GM23338 (cell line): Measurements from ENCODE around the gene ATAD2B. TPM values are rescaled to one million over a fixed set of nuclear protein-coding genes. Genes with fewer than 3 reads are reported as not detected.

Experiments used
- ATAC-seq: fragments of 200-7000 bp; cut with Tn5 transposase; 3 replicates; pipeline ENCODE4 v1.9.1; 2020
- DNase-seq: peaks from one replicate; pipeline ENCODE4 v3.0.0-alpha.2; 2015; ENCODE audit warnings: low spot score
- H2AFZ ChIP-seq: fragments of 200-600 bp; sonication (generic); 2 replicates; pipeline ENCODE4 v1.8.0; 2016; ENCODE audit warnings: antibody characterized with exemption, mild to moderate bottlenecking, moderate library complexity
- H3F3A ChIP-seq: fragments of 200-600 bp; sonication (generic); replicated peaks from 2 replicates; pipeline ENCODE4 v1.8.0; 2017; ENCODE audit warnings: antibody characterized with exemption, mixed run types, low read depth
- H3K27ac ChIP-seq: fragments of 200-600 bp; sonication (generic); 2 replicates; pipeline ENCODE4 v1.6.1; 2016; ENCODE audit warnings: low read depth
- H3K27me3 ChIP-seq: fragments of 200-600 bp; sonication (generic); 2 replicates; pipeline ENCODE4 v1.8.0; 2016; ENCODE audit warnings: mild to moderate bottlenecking, mixed run types, moderate library complexity; ENCODE audit not compliant: insufficient read depth
- H3K36me3 ChIP-seq: fragments of 200-600 bp; sonication (generic); 2 replicates; pipeline ENCODE4 v1.8.0; 2016; ENCODE audit warnings: mild to moderate bottlenecking; ENCODE audit not compliant: insufficient read depth
- H3K4me1 ChIP-seq: fragments of 200-600 bp; sonication (generic); 2 replicates; pipeline ENCODE4 v1.8.0; 2016; ENCODE audit warnings: mild to moderate bottlenecking, moderate library complexity; ENCODE audit not compliant: insufficient read depth
- H3K4me2 ChIP-seq: fragments of 200-600 bp; sonication (generic); 2 replicates; pipeline ENCODE4 v1.7.1; 2017; ENCODE audit warnings: mixed run types
- H3K4me3 ChIP-seq: fragments of 200-600 bp; sonication (generic); 2 replicates; pipeline ENCODE4 v1.6.1; 2016; ENCODE audit warnings: mixed run types
- H3K79me2 ChIP-seq: fragments of 200-600 bp; sonication (generic); replicated peaks from 2 replicates; pipeline ENCODE4 v1.8.0; 2017; ENCODE audit warnings: mild to moderate bottlenecking; ENCODE audit not compliant: insufficient read depth
- H3K9me2 ChIP-seq: fragments of 200-600 bp; sonication (generic); 2 replicates; pipeline ENCODE4 v1.8.0; 2017; ENCODE audit not compliant: insufficient read depth
- H4K20me1 ChIP-seq: fragments of 200-600 bp; sonication (generic); replicated peaks from 2 replicates; pipeline ENCODE4 v1.8.0; 2017; ENCODE audit warnings: mild to moderate bottlenecking; ENCODE audit not compliant: insufficient read depth
- H3K27ac Mint-ChIP-seq: 2 replicates; pipeline ENCODE4 v1.8.0; 2020; ENCODE audit warnings: inconsistent platforms, mild to moderate bottlenecking, moderate library complexity, mixed read lengths
- H3K27me3 Mint-ChIP-seq: 3 replicates; pipeline ENCODE4 v1.8.0; 2022; ENCODE audit warnings: low read depth, mild to moderate bottlenecking, moderate library complexity, mixed read lengths, inconsistent platforms; ENCODE audit not compliant: insufficient read depth, poor library complexity
- H3K36me3 Mint-ChIP-seq: 3 replicates; pipeline ENCODE4 v1.8.0; 2021; ENCODE audit warnings: low read depth, mild to moderate bottlenecking, inconsistent platforms, moderate library complexity, mixed read lengths
- H3K4me1 Mint-ChIP-seq: 3 replicates; pipeline ENCODE4 v1.8.0; 2020; ENCODE audit warnings: mild to moderate bottlenecking, inconsistent platforms, mixed read lengths
- H3K4me3 Mint-ChIP-seq: 3 replicates; pipeline ENCODE4 v1.8.0; 2021; ENCODE audit warnings: moderate library complexity, mild to moderate bottlenecking, inconsistent platforms, mixed read lengths
- H3K9me3 Mint-ChIP-seq: 3 replicates; pipeline ENCODE4 v1.8.0; 2020; ENCODE audit warnings: moderate library complexity, mild to moderate bottlenecking, inconsistent platforms, mixed read lengths
- CREB1 ChIP-seq: fragments of 250-450 bp; sonication (Bioruptor Pico); IDR thresholded peaks from 2 replicates; pipeline ENCODE4 v1.5.0; 2020; ENCODE audit warnings: low read depth, mild to moderate bottlenecking, moderate library complexity
- EZH2 ChIP-seq: fragments of 200-600 bp; sonication (generic); IDR thresholded peaks from one replicate; pipeline ENCODE4 v1.8.0; 2017; ENCODE audit warnings: antibody characterized with exemption, mild to moderate bottlenecking, low read depth; ENCODE audit not compliant: unreplicated experiment
- EZH2phosphoT487 ChIP-seq: fragments of 200-600 bp; sonication (generic); IDR thresholded peaks from one replicate; pipeline ENCODE4 v1.8.1; 2018; ENCODE audit warnings: antibody characterized with exemption; ENCODE audit not compliant: unreplicated experiment
- JUNB ChIP-seq: IDR thresholded peaks from one replicate; pipeline ENCODE4 v1.6.1; 2016; ENCODE audit warnings: antibody characterized with exemption; ENCODE audit not compliant: unreplicated experiment
- NANOG ChIP-seq: IDR thresholded peaks from 2 replicates; pipeline ENCODE4 v1.6.1; 2016; ENCODE audit warnings: antibody characterized with exemption, borderline replicate concordance
- POLR2AphosphoS5 ChIP-seq: IDR thresholded peaks from 2 replicates; pipeline ENCODE4 v1.6.1; 2016; ENCODE audit warnings: antibody characterized with exemption, low read depth
- ZNF331 ChIP-seq: fragments of 250-450 bp; sonication (Bioruptor Pico); IDR thresholded peaks from 2 replicates; pipeline ENCODE4 v1.5.0; 2020; ENCODE audit warnings: low read depth, mild to moderate bottlenecking, moderate library complexity
- polyA plus RNA-seq: library from polyadenylated mRNA; unstranded; fragments of >200 nt; fragmentation: Nextera tagmentation; extraction: Ambion mirVana; gene quantifications from 2 replicates; pipeline ENCODE4 v1.2.1, GENCODE V29; 2016
- total RNA-seq: library from RNA; depleted of rRNA; stranded (reverse); fragments of >200 nt; shearing (Covaris generic); gene quantifications from 2 replicates; pipeline ENCODE4 v1.2.3, GENCODE V29; 2014
- TF ChIP-seq, protein P1 (sequence below): fragments of 250-450 bp; sonication (Bioruptor Pico); IDR thresholded peaks from 2 replicates; pipeline ENCODE4 v1.5.0; 2020; ENCODE audit warnings: mild to moderate bottlenecking, moderate library complexity
- TF ChIP-seq, protein P2 (sequence below): IDR thresholded peaks from one replicate; pipeline ENCODE4 v1.6.1; 2018; ENCODE audit warnings: antibody characterized with exemption; ENCODE audit not compliant: unreplicated experiment

The ATAD2B gene
- total and polyA plus RNA-seq, 2 experiments from 2014 or later: 12.4 to 19.3 TPM

DNA sequence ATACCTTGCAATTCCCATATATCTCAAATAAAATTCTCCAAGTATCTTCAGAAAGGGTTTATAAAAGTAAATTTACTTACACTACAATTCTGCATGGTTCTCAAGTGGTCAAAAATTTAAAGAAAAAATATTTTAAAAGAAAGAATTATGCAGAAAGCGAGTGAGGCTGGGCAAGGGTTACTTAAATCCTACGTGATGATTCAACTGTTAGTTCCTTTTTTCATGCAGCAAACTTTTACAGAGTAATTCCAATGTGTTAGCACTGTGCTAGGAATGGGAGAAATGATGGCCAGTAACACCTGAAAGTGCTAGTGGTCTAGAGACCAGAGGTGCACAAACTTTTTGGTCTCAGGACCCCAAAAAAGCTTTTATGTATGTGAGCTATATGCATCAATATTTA, 133.4 kb downstream of the ATAD2B start (continued):
- TF ChIP-seq, protein P1, sequence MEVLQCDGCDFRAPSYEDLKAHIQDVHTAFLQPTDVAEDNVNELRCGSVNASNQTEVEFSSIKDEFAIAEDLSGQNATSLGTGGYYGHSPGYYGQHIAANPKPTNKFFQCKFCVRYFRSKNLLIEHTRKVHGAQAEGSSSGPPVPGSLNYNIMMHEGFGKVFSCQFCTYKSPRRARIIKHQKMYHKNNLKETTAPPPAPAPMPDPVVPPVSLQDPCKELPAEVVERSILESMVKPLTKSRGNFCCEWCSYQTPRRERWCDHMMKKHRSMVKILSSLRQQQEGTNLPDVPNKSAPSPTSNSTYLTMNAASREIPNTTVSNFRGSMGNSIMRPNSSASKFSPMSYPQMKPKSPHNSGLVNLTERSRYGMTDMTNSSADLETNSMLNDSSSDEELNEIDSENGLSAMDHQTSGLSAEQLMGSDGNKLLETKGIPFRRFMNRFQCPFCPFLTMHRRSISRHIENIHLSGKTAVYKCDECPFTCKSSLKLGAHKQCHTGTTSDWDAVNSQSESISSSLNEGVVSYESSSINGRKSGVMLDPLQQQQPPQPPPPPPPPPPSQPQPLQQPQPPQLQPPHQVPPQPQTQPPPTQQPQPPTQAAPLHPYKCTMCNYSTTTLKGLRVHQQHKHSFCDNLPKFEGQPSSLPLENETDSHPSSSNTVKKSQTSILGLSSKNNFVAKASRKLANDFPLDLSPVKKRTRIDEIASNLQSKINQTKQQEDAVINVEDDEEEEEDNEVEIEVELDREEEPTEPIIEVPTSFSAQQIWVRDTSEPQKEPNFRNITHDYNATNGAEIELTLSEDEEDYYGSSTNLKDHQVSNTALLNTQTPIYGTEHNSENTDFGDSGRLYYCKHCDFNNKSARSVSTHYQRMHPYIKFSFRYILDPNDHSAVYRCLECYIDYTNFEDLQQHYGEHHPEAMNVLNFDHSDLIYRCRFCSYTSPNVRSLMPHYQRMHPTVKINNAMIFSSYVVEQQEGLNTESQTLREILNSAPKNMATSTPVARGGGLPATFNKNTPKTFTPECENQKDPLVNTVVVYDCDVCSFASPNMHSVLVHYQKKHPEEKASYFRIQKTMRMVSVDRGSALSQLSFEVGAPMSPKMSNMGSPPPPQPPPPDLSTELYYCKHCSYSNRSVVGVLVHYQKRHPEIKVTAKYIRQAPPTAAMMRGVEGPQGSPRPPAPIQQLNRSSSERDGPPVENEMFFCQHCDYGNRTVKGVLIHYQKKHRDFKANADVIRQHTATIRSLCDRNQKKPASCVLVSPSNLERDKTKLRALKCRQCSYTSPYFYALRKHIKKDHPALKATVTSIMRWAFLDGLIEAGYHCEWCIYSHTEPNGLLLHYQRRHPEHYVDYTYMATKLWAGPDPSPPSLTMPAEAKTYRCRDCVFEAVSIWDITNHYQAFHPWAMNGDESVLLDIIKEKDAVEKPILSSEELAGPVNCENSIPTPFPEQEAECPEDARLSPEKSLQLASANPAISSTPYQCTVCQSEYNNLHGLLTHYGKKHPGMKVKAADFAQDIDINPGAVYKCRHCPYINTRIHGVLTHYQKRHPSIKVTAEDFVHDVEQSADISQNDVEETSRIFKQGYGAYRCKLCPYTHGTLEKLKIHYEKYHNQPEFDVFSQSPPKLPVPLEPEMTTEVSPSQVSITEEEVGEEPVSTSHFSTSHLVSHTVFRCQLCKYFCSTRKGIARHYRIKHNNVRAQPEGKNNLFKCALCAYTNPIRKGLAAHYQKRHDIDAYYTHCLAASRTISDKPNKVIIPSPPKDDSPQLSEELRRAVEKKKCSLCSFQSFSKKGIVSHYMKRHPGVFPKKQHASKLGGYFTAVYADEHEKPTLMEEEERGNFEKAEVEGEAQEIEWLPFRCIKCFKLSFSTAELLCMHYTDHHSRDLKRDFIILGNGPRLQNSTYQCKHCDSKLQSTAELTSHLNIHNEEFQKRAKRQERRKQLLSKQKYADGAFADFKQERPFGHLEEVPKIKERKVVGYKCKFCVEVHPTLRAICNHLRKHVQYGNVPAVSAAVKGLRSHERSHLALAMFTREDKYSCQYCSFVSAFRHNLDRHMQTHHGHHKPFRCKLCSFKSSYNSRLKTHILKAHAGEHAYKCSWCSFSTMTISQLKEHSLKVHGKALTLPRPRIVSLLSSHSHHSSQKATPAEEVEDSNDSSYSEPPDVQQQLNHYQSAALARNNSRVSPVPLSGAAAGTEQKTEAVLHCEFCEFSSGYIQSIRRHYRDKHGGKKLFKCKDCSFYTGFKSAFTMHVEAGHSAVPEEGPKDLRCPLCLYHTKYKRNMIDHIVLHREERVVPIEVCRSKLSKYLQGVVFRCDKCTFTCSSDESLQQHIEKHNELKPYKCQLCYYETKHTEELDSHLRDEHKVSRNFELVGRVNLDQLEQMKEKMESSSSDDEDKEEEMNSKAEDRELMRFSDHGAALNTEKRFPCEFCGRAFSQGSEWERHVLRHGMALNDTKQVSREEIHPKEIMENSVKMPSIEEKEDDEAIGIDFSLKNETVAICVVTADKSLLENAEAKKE (CRISPR knock-in tag): no peak
- TF ChIP-seq, protein P2, sequence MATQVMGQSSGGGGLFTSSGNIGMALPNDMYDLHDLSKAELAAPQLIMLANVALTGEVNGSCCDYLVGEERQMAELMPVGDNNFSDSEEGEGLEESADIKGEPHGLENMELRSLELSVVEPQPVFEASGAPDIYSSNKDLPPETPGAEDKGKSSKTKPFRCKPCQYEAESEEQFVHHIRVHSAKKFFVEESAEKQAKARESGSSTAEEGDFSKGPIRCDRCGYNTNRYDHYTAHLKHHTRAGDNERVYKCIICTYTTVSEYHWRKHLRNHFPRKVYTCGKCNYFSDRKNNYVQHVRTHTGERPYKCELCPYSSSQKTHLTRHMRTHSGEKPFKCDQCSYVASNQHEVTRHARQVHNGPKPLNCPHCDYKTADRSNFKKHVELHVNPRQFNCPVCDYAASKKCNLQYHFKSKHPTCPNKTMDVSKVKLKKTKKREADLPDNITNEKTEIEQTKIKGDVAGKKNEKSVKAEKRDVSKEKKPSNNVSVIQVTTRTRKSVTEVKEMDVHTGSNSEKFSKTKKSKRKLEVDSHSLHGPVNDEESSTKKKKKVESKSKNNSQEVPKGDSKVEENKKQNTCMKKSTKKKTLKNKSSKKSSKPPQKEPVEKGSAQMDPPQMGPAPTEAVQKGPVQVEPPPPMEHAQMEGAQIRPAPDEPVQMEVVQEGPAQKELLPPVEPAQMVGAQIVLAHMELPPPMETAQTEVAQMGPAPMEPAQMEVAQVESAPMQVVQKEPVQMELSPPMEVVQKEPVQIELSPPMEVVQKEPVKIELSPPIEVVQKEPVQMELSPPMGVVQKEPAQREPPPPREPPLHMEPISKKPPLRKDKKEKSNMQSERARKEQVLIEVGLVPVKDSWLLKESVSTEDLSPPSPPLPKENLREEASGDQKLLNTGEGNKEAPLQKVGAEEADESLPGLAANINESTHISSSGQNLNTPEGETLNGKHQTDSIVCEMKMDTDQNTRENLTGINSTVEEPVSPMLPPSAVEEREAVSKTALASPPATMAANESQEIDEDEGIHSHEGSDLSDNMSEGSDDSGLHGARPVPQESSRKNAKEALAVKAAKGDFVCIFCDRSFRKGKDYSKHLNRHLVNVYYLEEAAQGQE: no peak
- TF ChIP-seq EZH2phosphoT487 (no peak), EZH2 (no peak), JUNB (no peak)

DNA sequence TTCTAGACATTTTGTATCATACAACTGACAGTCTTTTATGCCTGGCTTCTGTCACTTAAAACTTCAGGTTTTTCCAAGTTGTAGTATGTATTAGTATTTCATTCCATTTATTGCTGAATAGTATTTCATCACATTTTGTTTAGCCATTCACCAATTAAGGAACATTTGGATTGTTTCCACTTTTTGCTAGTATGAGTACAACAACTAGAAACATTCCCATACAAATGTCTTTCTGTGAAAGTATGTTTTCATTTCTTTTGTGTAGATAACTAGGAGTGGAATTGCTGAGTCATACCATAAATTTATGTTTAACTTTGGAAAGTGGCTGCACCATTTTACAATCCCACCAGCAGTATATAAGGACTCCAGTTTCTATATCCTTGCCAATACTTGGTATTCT, 135.9 kb downstream of the ATAD2B start:
- H3K36me3 ChIP-seq: no peaks in the 10 kb centered on the region
- H3F3A ChIP-seq: no peaks in the 10 kb centered on the region
- ATAC-seq: no peak
- Mint-ChIP-seq H3K27ac (no peak overlapping the region), H3K9me3 (no peaks in the 10 kb centered on the region), H3K36me3 (no peaks in the 10 kb centered on the region), H3K4me3 (no peak overlapping the region), H3K27me3 (no peaks in the 10 kb centered on the region), H3K4me1 (no peaks in the 10 kb centered on the region)
- H3K4me3 ChIP-seq: no peak overlapping the region
- H3K79me2 ChIP-seq: no peaks in the 10 kb centered on the region
- no peaks in the 10 kb centered on the region for H3K4me1 ChIP-seq
- H3K27me3 ChIP-seq: no peaks in the 10 kb centered on the region
- H3K9me2 ChIP-seq: no peaks in the 10 kb centered on the region
- no peak overlapping the region for H2AFZ ChIP-seq
- no peak overlapping the region for H3K4me2 ChIP-seq
- no peak overlapping the region for H3K27ac ChIP-seq
- no peaks in the 10 kb centered on the region for H4K20me1 ChIP-seq
- no peak for DNase-seq
- no peak for TF ChIP-seq POLR2AphosphoS5
- no peak for TF ChIP-seq EZH2
- TF ChIP-seq ZNF331 (CRISPR knock-in tag): no peak
- no peak for TF ChIP-seq CREB1
- TF ChIP-seq EZH2phosphoT487: no peak
- no peak for TF ChIP-seq NANOG
- TF ChIP-seq JUNB: no peak
